NCI-H524 (cell line): Measurements from ENCODE around the gene TANK.

Experiments
- DNase-seq, 2 experiments: peaks; one replicate each; lab custom pipeline; 2025; lab: John Stamatoyannopoulos, UW

Gene TANK

GRCh38 chr2:161134547-161135518 is 25.4 kb upstream of the TANK start:
- no peak for DNase-seq

- DNase-seq, result no peak
These were observed 24.2 kb upstream of the TANK start for GRCh38 chr2:161135951-161136593.

DNA sequence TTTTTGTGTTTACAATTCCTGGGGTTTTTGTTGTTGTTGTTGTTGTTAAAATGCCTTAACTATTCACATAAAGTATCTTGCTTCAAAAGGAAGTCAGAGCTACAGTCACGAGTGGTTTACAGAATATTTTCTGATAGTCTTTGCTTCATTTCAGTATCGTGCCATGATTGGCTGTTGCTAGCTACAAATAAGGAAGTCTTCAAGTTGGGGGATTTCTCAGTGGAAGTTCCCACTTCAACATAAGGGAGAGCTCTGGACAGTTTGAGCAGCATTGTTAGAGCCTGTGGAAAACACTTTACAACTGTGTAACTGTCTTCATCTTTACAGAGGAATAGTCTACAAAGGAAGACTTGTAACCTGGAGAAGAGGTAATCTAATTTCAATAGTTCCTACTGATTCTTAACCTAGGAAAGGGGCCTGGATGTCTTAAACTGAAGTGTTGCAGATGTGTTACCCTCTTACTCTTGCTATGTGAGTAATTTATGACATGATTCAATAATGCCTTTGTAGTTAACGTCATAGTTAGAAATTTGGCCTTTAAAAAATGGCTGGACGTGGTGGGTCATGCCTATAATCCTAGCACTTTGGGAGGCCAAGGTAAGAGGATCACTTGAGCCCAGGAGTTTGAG is 23.4 kb upstream of the TANK start:
- no peak for DNase-seq

GRCh38 chr2:161138429-161138828 is 21.8 kb upstream of the TANK start:
- no peak for DNase-seq

GRCh38 chr2:161139098-161139987 is 20.9 kb upstream of the TANK start:
- DNase-seq, result no peak

DNA sequence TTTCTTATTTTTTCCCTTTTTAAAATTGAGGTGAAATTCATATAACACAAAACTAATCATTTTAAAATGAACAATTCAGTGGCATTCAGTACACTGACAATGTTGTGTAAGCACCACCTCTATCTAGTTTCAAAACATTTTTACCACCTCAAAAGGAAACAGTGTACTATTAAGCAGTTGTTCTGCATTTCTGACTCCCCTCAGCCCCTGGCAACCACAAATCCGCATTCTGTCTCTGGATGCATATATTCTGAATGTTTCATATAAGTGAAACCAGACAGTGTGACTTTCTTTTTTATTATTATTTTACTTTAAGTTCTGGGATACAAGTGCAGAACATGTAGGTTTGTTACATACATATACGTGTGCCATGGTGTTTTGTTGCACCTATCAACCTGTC is 19.2 kb upstream of the TANK start:
- DNase-seq, result no peak

DNA sequence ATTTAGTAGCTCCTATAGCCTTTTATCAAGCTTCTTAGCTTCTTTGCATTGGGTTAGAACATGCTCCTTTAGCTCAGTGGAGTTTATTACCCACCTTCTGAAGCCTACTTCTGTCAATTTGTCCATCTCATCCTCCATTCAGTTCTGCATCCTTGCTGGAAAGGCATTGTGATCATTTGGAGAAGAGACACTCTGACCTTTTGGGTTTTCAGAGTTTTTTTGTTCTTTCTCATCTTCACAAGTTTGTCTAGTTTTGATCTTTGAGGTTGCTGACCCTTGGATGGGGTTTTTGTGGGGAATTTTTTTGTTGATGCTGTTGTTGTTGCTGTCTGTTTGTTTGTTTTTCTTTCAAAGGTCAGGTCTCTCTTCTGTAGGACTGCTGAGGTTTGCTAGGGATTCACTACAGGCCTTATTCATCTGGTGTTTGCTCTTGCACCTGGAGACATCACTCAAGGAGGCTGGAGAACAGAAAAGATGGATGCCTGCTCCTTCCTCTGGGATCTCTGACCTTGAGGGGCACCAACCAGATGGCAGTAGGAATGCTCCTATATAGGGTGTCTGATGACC is 13.9 kb upstream of the TANK start:
- no peak for DNase-seq

DNA sequence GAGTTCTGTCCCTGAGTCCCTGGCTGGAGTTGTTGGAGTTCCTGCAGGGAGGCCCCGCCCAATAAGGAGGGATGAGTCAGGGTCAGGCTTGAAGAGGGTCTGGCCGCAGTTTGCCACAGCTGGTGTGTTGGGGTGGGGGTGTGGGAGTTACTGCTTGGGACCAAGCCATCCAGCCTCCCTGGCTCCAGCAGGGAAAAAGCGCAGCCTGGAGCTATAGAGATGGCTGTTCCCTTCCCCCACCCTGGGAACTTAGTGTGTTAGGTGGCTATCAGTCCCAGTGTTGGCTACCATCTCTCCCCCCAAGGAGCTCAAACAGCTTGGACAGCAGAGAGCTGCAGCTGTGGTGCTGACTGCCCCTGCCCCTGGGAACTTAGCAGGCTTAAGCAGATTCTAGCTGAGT is 13.2 kb upstream of the TANK start:
- no peak for DNase-seq

- no peak for DNase-seq
These were observed 12.4 kb upstream of the TANK start for GRCh38 chr2:161147856-161148255.

DNA sequence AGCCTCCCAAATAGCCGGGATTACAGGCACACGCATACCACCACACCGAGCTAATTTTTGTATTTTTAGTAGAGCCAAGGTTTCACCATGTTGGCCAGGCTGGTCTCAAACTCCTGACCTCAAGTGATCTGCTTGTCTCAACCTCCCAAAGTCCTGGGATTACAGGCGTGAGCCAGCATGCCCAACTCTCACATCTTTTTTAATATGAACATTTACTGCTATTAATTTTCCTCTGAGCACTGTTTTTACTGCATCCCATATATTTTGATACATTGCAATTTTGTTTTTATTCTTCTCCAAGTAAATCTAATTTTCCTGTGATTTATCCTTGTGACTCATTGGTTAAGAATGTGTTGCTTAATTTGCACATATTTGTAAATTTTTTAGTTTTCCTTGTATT is 9.5 kb upstream of the TANK start:
- DNase-seq, result no peak

GRCh38 chr2:161152302-161152701 is 7.9 kb upstream of the TANK start:
- no peak for DNase-seq

DNA sequence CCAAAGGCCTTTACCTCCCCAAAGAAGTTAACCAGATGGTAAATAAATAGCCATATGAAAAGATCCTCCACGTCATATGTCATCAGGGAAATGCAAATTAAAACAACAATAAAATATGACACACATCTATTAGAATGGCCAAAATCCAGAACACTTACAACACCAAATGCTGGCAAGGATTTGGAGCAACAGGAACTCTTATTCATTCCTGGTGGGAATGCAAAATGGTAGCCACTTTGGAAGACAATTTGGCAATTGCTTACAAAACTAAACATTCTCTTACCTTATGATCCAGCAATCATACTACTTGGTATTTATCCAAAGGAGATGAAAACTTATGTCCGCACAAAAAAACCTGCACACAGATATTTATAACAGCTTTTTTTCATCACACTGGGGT is 1.3 kb upstream of the TANK start:
- no peak for DNase-seq

DNA sequence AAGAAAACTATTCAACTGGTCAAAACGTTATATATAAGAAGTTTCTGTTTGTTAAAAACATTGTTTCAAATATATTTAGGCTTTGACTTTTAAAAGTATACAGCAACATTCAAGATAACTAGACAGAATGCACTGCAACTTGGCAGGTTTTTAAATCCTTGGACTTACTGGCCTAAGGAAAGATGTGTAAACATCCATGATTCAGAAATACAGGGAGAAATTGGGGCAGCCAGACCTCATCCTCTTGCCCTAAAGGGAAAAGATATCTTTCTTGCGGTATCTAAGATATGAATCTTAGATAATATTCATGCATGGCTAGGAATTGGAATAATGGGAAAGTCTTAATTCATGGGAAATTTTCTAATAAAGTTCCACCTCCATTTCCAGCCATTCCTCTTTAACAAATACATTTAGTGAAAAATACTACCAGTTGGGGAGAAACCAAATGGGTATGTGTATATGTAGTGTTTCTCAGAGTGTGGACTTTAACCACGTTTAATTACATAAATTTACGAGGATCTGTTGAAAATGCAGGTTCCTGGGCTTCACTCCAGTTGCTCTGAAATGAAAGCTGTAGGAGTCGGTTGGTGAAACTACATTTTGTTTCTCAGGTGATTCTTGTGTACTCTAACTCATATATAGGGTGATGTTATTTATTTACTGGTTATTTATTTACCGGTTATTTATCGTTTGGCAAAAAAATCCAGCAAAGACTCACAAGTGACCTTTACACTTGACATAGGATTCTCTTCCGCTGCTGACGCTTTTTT is 587 bp upstream of the TANK start:
- DNase-seq, result no peak

GRCh38 chr2:161161074-161161706 is 962 bp downstream of the TANK start:
- no peak for DNase-seq

- no peak for DNase-seq
These were observed 3.2 kb downstream of the TANK start for GRCh38 chr2:161163440-161163839.

DNA sequence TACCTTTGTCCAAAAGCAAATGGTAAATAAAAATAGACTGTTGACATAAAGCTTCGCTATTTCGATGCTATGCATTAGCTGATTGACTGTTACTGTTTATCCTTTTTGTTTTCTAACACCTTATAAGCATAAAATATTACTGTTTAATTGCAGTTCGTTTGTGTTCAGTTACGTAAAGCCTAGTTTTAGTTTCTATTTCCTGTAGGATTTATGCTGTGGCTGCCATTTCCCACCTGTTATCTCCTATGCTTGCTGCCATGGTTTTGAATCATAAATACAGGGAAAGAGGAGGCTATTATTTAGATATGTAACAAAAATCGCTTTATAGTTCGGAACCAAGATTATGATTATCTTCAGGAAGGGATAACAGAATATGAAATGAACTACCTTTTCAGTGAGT is 3.9 kb downstream of the TANK start:
- DNase-seq, result no peak

- DNase-seq, result no peak
These were observed 5.0 kb downstream of the TANK start for GRCh38 chr2:161165266-161165665.

DNA sequence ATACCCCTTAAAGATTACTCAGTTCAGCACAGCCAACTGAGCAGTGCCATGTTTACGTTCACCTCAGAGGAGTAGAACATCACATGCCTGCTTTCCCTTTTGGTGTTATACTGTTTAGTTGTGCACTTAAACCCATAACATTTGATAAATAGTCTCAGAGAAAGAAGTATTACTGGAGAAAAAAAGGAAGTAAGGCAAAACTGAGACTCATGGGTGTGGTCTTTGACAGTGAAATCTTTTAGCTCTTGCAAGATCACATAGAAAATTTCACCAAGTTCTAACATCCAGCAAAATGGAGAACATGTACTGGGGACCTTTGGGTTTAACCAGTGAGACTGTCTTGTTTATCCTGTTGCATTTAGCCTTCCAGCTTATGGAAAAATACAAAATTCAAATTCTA is 5.6 kb downstream of the TANK start:
- no peak for DNase-seq

DNA sequence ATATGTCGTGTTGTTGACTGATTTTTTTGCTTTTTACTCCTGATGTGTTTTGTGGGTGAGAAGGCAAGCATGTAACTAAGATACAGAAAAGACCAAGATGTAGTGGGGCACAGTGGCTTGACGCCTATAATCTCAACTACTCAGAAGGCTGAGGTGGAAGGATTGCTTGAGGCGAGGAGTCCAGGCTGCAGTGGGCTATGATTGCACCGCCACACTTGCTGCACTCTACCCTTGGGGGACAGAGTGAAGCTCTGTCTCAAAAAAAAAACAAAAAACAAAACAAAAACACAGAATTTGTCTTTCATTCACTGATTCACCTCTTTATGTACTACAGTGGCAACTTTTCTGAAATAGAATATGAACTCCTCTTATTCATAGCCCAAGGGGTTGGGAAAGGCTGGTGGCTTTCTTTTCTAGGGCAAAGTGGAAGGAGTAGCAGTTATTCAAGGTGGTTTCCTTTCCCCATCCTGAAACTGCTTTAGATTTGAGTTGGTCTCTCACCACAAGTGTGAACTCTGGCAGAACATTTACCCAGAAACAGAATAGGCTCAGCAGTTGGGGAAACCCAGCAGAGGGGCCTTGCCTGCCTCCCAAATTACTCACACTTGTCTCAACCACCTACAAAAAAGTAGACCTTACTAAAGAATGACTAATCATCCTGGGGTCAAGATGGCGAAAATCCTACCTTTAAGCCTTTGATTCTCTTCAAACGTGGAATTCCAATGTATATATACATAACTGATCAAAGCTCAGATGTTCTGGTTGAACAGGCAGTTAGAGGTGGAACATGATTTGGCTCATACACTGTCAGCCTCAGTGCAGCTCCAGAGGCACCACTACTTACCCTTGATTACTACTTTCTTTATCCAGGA is 6.5 kb downstream of the TANK start:
- DNase-seq, result no peak
